H1 (cell line): ENCODE measurements around the gene N4BP3. TPM values are rescaled to one million over a fixed set of nuclear protein-coding genes. Genes with fewer than 3 reads are reported as not detected.

Experiments used
- ATF3 ChIP-seq: IDR thresholded peaks from 2 replicates; pipeline ENCODE4 v1.6.1; 2011; ENCODE audit warnings: low read depth, mild to moderate bottlenecking, low read length; ENCODE audit not compliant: insufficient read depth
- CHD1 ChIP-seq: IDR thresholded peaks from 2 replicates; pipeline ENCODE4 v1.6.1; 2012; ENCODE audit warnings: low read depth, low read length, improper control_type of control experiment
- HDAC6 ChIP-seq: IDR thresholded peaks from one replicate; pipeline ENCODE4 v1.7.1; 2012; ENCODE audit warnings: low read depth, mild to moderate bottlenecking, inconsistent platforms, low read length, moderate library complexity
- NANOG ChIP-seq: IDR thresholded peaks from 2 replicates; pipeline ENCODE4 v1.6.1; 2011; ENCODE audit warnings: low read length, low read depth, mild to moderate bottlenecking, inconsistent platforms; ENCODE audit not compliant: insufficient read depth, poor library complexity, severe bottlenecking
- SP4 ChIP-seq: IDR thresholded peaks from 2 replicates; pipeline ENCODE4 v1.6.1; 2012; ENCODE audit warnings: low read length, inconsistent platforms
- polyA plus RNA-seq, 7 experiments: library from polyadenylated mRNA; depleted of rRNA in 3 of 7; stranded (reverse) in 5 of 7; unstranded in 2 of 7; fragments of >200 nt in 5 of 7; fragments of 200-250 nt in 2 of 7; gene quantifications; 1 replicate in 5 of 7; 2 replicates in 1 of 7; 4 replicates in 1 of 7; pipeline versions ENCODE4 v1.2.1 to v1.2.3, GENCODE V29; 2011 to 2013; ENCODE audit warnings: missing spikeins in 2 of 7, mixed read lengths in 2 of 7
- total RNA-seq: library from RNA; stranded (reverse); fragmentation: NEBNext Ultra II Directional; extraction: Animal tissue kit (Norgen Biotek cat#: 25700); gene quantifications from 2 replicates; pipeline ENCODE4 v1.2.1, GENCODE V29; 2021

The N4BP3 gene
- total and polyA plus RNA-seq, 2 of the 8 experiments (the other 6 are each of a cell fraction or from before 2014, with no cell fraction given), result 13.1 to 39.2 TPM

- TF ChIP-seq NANOG, result no peak
- TF ChIP-seq SP4, result no peak
- TF ChIP-seq HDAC6, result no peak
- no peak for TF ChIP-seq ATF3
- no peak for TF ChIP-seq CHD1
Observed at GRCh38 chr5:178072749-178073148, 40.6 kb upstream of the N4BP3 start (continued).
